Stimulated activated CD8-positive, alpha-beta memory T cell treated with anti-CD3 and anti-CD28 coated beads, Interleukin-7, amount 100 ng/mL, for 48 hours (primary cell): ENCODE data around the gene EDAR.

Source experiments
- DNase-seq, 2 donors: peaks; one replicate each; pipeline ENCODE4 v3.0.0-alpha.2; 2020; ENCODE audit warnings: low read depth in 1 of 2; ENCODE audit errors: extremely low read depth in 1 of 2

EDAR gene

GRCh38 chr2:109005686-109006204 lies 16.7 kb upstream of the EDAR start:
- DNase-seq = no peak

GRCh38 chr2:109001201-109001600 lies 12.2 kb upstream of the EDAR start:
- no peak for DNase-seq

- DNase-seq = no peak
These were observed 11.7 kb upstream of the EDAR start for GRCh38 chr2:109000738-109001137.

GRCh38 chr2:108998911-108999310 lies 9.9 kb upstream of the EDAR start:
- no peak for DNase-seq

- no peak for DNase-seq
These were observed 5.2 kb upstream of the EDAR start for GRCh38 chr2:108994178-108994577.

GRCh38 chr2:108993095-108993937 lies 4.3 kb upstream of the EDAR start:
- DNase-seq = no peak

- DNase-seq = no peak
These were observed 784 bp downstream of the EDAR start for GRCh38 chr2:108988076-108988795.

GRCh38 chr2:108986916-108987510 lies 2.0 kb downstream of the EDAR start:
- DNase-seq = no peak

- DNase-seq = no peak
These were observed 5.4 kb downstream of the EDAR start for GRCh38 chr2:108983610-108984009.

GRCh38 chr2:108983061-108983460 lies 6.0 kb downstream of the EDAR start:
- DNase-seq = no peak

GRCh38 chr2:108982259-108982679 lies 6.8 kb downstream of the EDAR start:
- no peak for DNase-seq

GRCh38 chr2:108981846-108982245 lies 7.2 kb downstream of the EDAR start:
- DNase-seq = no peak

GRCh38 chr2:108980076-108980475 lies 8.9 kb downstream of the EDAR start:
- DNase-seq = no peak

- no peak for DNase-seq
These were observed 9.6 kb downstream of the EDAR start for GRCh38 chr2:108979461-108979860.

GRCh38 chr2:108978709-108979111 lies 10.3 kb downstream of the EDAR start:
- DNase-seq = no peak

GRCh38 chr2:108975613-108976435 lies 13.2 kb downstream of the EDAR start:
- DNase-seq = no peak

GRCh38 chr2:108974674-108975073 lies 14.3 kb downstream of the EDAR start:
- DNase-seq = no peak

GRCh38 chr2:108972663-108973062 lies 16.4 kb downstream of the EDAR start:
- DNase-seq = no peak

- DNase-seq = no peak
These were observed 17.1 kb downstream of the EDAR start for GRCh38 chr2:108971661-108972566.

- DNase-seq = no peak
These were observed 18.7 kb downstream of the EDAR start for GRCh38 chr2:108970369-108970768.
